NOMO-1 treated with DMSO at 0.1 percent for 48 hours (cell line): ENCODE data around the gene ZNF334.

Experiments
- DNase-seq: peaks from one replicate; lab custom pipeline; 2025; ENCODE audit not compliant: unreplicated experiment; lab: John Stamatoyannopoulos, UW

Gene ZNF334

DNA sequence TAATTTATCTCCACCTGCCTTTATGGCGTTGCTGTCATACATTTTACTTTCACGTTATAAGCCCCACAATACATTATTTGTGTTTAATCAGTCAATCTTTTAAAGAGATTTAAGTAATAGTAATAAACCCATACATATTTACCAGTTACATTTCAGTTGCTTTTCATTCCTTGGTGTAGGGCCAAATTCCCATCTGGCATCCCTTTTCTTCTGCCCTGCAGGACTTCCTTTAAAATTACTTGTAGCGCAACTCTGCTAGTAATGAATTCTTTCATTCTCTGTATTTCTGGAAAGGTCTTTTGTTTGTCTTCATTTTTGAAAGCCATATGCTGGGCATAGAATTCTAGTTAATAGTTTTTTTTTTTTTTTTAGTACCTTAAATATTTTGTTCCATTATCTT lies 24.9 kb downstream of the ZNF334 start:
- DNase-seq, result no peak

DNA sequence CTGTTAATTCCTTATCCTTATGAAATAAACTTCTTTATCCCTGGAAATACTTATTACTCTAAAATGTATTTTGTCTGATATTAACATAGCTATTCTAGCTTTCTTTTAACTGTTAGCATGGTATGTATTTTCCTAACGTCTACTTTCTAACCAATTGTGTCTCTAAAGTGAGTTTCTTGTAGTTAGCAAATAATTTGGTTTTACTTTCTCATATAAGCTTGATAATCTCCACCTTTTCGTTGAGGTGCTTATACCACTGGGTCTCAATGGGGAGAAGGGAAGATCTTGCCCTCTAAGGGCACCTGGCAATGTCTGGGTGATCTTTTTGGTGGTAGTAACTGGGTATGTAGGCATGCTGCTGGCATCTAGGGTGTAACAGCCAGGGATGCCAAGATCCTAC lies 25.7 kb downstream of the ZNF334 start:
- DNase-seq, result no peak

DNA sequence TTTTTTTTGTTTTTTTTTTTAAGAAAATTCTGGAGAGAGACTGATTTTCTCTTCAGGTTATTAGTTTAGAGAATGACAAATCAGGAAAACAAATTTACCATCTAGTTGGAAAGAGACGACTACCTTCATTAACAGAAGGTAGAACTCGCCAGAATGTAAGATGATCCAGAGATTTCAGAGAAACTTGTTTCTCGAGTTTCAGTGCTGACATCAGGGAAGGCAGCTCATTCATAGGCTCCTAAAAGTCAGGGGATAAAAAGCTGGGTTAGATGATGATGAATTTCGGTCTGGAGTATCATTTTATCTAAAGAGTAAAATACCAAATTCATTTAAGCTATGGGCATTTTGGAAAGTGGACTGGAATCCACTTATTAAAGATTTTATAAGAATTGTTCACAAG lies 27.9 kb downstream of the ZNF334 start:
- no peak for DNase-seq

DNA sequence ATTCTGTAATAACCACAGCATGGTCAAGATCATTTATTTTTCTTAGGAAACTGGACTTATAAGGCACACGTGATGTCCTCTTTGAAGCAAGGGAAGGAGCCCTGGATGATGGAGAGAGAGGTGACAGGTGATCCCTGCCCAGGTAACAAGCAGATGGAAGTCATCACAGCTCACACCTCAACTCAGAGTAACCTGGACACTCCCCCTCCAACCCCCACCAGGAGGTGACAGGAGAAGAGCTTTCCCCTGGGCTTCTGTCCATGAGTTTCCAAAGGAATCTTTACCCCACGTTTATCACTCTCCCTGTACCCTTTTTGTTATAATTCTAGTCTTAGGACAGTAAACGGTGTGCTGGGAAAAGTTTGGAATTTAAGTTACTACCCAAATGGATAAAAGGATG lies 28.4 kb downstream of the ZNF334 start:
- no peak for DNase-seq

DNA sequence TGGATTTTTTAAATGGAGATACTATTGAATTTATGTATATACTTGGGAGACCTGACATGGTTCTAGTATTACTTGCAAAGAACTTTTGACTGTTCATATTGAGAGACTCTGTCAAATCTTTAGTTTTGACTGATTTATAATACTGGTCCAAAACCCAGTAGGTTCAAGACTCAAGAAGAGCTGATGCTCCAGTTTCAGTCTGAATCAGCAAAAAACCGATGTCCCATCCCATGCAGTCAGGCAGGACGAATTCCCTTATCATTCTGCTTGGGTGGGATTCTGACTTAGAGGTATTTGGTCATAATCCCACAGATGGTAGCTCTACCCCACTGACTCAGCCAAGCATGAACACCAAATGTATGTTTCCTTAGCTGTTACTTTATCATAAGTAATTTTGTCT lies 29.5 kb downstream of the ZNF334 start:
- no peak for DNase-seq

DNA sequence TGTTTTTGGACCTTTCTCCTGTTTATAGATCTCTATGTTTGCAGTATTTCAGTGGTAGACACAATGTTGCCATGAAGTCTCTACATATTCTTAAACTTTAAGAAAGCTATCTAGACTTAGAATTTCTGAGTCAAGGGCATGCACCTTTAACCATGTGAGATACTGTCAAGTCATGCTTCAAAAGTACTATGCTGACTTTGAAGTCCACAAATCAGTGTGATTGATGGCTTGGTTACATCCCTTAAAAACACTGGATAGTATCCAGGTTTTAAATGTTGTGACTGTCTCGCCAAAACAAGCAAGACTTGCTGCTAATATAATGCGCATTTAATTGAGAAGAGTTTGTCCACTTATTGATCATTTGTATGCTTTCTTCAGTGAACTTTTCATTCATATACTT lies 30.5 kb downstream of the ZNF334 start:
- no peak for DNase-seq

- DNase-seq, result no peak
These were observed 35.7 kb downstream of the ZNF334 start for GRCh38 chr20:46477640-46478039.

DNA sequence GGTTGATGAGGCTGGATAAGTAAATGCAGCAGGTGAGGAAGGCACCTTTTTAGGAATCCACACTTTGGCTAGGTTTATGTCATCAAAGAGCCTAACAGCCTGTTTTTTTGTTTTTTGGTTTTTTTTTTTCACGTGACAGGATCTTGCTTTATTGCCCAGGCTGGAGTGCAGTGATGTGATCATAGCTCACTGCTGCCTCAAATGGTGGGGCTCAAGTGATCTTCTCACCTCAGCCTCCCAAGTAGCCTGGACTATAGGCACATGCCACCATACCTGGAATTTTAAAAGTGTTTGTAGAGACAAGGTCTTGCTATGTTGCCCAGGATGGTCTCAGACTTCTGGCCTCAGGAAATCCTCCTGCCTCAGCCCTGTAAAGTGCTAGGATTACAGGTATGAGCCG lies 36.1 kb downstream of the ZNF334 start:
- no peak for DNase-seq

GRCh38 chr20:46468508-46468907 lies 44.9 kb downstream of the ZNF334 start:
- no peak for DNase-seq

- DNase-seq, result no peak
These were observed 48.9 kb downstream of the ZNF334 start for GRCh38 chr20:46464451-46464850.

DNA sequence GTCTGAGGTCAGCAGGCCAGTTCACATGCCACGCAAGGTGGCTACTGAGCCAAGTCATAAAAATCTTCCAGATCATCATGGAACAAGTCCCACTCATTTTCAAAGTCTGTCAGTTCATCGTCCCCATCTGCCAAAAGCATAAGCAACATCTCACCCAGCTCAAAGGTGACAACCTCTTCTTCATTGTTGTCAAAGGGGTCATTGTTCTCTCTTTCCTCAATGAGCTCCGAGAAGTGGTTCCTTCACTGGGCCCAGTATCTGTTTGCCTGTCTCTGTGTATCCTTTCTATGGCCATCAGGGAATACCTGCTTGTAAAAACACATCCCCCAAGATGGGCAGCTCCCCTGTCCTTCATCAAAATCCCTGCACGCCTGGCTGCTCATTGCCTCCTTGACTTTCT lies 49.5 kb downstream of the ZNF334 start:
- no peak for DNase-seq

DNA sequence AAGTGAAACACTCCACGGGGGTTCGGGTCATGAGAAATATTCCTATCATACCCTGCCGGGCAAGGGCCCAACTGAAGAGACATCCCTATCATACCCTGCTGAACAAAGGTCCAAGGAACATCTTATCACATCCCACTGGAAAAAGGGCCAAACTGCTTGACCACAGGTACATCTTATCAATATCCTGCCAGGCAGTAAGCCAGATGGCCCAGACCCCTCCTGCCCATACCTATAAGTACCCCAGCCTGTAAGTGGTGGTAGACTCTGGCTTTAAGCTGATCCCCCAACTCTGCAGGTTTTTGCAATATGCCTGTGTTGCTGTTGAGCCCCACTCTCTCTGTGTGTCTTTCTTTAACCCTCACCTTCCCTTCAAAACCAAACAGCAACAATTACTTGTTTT lies 51.6 kb downstream of the ZNF334 start:
- no peak for DNase-seq

DNA sequence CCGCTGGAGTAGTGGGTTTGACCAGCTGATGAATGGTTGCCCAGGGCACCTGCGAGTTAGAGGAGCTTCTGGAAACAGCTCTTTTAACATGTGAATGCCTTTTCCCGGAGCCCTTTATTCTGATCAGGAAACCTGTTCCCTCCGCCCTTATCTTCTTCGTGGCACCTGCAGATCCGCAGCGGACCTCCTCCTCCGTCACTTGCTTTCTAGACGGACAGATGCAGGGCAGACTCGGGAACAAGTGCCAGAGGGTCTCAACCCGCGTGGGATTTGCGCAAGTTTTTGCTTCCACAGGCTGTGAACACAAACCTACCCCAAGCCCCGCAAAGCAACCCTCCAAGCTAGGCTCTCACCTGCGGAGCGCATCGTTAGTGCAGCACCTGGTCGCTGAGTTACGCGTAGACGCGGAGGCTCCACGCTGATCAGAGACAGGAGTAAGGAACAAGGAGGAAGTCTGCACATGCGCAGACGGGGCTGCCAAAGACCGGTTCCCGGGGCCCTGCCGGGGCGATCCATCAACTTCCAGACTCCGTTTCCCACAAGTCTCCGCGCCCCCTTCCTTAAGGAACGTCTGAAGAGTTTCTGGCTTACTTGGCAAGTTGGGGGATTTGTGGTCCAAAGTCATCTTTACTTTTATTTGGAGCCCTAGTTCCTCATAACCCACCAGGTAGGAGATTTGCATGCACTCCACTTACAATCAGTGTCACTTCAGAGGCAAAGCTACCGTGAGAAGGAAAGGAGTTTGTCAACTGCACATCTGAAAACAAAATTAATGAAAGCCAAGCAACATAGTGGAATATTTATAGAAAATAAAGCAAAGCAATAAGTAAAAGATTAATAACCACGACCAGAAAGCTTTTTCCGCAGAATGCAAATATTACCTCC lies 54.3 kb downstream of the ZNF334 start:
- DNase-seq, result no peak

DNA sequence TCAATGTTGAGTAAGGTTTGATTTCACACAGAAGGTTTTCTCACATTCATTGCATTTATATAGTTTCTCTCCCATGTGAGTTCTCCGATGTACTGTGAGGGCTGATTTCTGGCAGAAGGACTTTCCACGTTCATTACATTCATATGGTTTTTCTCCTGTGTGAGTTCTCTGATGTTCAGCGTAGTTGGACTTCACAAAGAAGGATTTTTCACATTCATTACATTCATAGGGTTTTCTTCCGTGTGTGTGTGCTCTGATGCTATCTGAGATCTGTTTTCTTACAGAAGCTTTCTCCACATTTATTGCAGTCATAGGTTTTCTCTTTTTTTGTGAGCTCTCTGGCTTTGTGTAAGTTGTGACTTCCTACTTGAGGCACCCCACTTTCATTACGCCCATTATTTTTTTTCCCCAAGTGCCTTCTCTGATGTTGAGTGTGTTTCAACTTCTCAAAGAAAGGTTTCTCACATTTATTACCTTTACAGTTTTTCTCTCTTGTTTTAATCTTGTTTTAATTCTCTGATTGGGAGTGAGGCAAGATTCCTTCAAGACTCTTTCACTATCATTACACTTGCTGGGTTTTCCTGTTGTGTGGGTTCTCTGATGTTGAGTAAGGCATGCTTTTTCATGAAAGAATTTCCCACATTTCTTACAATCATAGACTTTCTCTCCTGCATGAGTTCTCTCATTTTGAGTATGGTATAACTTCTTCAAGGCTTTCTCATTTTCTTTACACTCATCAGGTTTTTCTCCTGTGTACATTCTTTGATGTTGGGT lies 56.9 kb downstream of the ZNF334 start:
- DNase-seq, result no peak

DNA sequence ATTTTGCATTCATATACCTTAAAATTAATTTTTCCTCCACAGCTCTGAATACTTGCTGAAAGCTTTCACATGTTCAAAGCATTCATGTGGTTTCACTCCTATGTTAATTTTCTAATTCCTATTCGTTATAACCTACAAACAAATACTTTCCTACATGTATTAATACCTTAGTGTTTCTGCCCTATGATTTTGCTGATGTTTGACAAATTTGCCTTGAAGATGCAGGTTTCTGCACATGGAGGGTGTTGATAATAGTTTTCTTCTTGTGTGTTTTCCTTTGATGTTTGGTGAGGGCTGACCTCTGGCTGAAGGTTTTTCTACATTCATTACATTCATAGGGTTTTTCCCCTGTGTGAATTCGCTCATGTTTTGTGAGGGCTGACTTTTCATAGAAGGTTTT lies 57.6 kb downstream of the ZNF334 start:
- DNase-seq, result no peak
